Stimulated activated CD8-positive, alpha-beta memory T cell treated with anti-CD3 and anti-CD28 coated beads, Interleukin-15, amount 100 ng/mL, for 24 hours (primary cell): ENCODE measurements around the gene SLC8A1.

ENCODE experiments used
- DNase-seq: peaks from one replicate; pipeline ENCODE4 v3.0.0-alpha.2; 2020; ENCODE audit warnings: low read depth

Gene SLC8A1

DNA sequence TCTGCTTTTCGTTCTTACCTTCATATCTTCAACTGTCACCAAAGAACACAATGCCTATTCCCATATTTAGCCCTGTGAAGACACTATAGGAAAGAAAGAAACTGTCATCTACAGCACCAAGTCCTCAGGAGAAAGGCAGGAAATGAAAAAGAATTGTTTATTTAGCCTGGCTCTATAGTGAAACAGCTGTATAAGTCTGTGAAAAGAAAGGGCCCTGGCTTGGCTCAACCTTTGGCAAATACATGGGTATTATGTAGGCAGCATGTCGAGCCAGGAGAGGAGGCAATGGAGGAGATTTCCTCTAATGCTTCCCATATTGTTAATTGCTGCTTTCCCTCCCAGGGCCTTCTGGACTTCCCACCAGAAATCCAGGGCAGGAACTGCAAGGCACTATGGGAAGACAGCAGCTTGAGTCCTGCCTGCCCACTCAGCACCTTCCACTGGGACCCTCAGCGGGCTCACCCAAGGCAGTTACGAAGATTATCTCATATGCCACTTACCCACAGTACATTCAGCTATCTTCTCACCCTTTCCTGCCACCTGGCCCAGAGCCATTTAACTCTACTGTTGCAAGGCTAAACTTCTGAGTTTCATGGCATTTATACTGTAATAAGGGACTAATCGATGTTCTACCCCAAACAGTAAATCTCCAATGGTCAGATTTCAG is 30.1 kb downstream of the SLC8A1 start:
- no peak for DNase-seq

- no peak for DNase-seq
These were observed 31.4 kb downstream of the SLC8A1 start for GRCh38 chr2:40420478-40420877.

- DNase-seq, result no peak
These were observed 32.5 kb downstream of the SLC8A1 start for GRCh38 chr2:40419364-40419762.

DNA sequence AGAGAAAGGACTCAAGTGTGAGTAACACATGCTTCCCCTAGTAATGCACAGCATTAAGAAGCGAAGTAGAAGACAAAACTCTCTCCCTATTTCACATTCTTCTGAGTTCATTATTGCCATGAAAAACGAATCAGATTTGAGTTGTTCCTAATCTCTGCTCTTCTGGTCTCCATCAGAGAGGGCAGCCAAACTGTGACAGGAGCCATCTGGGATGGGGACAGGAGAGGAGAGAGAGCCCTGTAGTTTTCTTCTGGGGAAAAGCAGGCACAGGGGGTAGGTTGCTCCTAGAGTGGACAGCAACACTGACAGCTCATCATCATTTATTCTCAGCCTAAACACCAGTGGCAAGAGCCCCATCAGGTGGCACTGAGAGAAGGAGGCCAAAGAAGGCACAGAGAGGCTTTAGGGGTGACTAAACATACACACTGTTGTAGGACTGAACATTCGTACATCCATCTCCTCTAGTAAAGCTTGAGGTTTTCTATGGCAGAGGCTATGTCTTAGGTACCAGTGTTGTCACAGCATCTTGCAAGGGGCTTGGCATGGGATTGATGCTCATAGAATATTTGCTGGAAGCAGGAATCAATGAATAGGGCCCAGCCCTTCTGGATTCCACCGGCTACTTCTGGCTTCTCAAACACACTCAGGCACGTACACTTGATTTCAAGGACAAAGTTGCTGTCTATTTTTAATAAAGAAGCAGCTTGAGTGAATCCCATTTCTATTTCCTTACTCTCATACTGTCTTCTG is 33.1 kb downstream of the SLC8A1 start:
- DNase-seq, result no peak

DNA sequence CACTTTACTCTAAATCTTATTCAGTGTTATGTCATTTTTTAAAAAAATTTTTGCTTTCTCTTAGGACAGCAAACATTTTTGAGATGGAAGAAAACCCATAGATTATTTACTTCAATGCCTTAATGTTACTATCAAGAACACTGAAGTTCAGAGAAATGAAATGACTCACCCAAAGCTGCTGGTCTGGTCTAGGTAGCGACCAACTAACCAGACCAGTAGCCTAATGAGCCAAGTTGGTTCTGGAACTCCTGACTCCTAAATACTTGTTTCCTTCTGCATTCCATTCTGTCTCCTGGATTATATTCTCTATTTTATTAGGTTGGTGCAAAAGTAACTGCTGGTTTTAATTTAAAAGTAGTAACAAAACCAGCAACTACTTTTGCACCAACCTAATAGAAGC is 35.4 kb downstream of the SLC8A1 start:
- DNase-seq, result no peak

- no peak for DNase-seq
These were observed 36.5 kb downstream of the SLC8A1 start for GRCh38 chr2:40415391-40415790.

DNA sequence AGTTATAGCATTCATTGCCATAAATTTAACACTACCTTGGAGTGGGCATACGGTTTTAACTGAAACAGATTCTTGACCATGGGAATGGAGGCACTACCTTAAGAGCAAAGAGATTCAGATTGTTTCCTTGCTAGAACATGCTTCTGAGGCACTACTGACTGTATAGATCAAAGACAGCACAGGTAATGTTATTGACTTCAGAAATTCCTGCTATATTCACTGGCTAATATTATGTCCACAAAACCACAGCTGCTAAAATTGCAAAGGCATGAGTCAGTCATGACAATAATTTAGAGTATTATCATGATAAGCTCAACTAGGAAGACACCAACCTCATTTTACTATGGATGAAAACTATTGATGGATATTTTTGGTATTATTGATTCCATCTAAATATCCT is 39.4 kb downstream of the SLC8A1 start:
- DNase-seq, result no peak

DNA sequence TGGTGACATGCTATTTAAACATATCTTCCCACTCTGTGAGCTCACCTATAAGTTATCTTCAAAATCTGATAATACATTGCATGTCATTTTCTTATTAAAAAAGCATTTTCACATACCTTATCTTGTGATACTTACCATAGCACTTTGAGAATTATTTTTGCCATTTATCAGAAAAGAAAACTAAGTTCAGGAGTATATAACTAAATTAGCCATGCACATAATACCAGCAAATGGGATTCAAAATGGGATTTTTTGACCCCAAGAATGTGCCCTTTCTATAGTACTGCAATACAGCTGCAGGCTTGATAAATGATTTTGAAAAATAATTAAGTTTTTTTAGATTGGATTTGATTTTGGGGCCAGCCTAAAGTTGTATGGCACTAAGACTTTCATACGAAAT is 41.2 kb downstream of the SLC8A1 start:
- DNase-seq, result no peak

DNA sequence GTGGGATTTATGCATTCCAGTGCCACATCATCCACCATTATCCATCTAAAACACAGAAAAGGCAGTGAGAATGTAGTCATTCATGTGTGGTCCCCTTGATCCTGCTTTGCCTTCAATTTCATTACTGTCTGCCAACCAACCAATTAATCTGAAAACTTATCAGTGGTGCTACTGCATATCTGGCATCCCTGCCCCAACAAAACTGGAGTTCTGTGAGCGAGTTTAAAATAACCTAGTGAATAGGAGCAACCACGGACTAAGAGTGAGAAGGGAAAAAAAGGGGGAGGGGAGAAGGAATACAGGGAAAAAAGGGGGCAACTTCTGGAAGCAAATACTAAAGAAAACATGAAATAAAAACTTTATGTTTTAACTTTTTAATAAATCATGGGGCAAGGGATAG is 42.2 kb downstream of the SLC8A1 start:
- no peak for DNase-seq

- DNase-seq, result no peak
These were observed 45.2 kb downstream of the SLC8A1 start for GRCh38 chr2:40406485-40407289.

DNA sequence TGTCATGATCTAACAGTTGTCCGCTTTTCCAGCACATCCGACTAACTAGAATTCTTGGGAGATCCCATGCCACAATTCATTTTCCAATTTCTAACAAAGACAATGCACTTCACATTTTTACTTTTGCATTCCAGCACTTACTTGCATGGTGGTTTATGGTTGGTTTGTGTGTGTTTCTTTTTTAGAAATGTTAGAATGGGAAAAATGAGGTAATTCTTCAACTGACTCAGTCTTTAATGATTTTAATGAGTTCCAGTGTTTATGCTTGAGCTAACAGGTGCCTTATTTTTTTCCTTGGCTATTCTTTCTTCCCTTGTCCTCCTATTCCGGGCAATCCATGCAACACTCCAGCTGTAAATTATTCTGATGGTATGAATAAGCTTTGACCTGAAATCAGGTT is 46.4 kb downstream of the SLC8A1 start:
- DNase-seq, result no peak

DNA sequence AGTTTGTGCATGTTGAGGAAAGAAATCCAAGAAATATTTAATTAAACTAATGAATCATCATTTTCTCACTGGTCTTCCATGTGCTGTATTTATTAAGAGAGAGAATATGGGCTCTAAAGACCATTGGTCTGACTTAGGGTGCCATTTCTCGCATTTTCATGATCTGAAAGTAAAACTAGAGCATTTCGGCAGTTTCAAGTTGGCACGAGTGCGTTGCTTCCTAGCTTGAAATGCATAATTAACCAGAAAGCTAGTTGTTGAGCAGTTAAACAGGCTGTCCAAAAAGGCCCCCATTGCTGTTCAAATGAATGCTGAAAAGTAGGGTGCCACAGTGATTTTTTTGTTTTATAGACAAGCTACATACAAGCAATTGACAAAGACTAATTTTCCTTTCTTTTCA is 47.4 kb downstream of the SLC8A1 start:
- no peak for DNase-seq

GRCh38 chr2:40403233-40403836 is 48.6 kb downstream of the SLC8A1 start:
- no peak for DNase-seq

GRCh38 chr2:40401896-40402295 is 50.0 kb downstream of the SLC8A1 start:
- DNase-seq, result no peak

GRCh38 chr2:40400336-40400953 is 51.4 kb downstream of the SLC8A1 start:
- DNase-seq, result no peak

DNA sequence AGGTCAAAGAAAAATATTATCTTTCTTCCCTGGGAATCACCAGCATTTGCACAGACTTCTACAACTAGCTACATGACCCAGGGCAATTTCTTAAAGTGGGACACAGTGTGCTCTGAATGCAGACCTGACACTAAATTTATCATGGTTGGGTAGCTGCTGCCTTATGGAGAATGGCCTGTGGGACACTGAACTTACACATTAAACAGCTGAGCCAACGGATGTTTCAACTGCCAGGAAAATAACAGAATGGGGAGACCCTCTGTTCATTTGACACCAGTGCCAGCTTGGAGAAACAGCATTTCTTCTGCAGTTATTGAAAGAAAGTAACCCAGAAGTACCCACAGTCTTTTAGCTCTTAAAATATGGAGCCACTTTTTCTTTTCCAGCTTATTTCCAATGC is 54.1 kb downstream of the SLC8A1 start:
- DNase-seq, result no peak

DNA sequence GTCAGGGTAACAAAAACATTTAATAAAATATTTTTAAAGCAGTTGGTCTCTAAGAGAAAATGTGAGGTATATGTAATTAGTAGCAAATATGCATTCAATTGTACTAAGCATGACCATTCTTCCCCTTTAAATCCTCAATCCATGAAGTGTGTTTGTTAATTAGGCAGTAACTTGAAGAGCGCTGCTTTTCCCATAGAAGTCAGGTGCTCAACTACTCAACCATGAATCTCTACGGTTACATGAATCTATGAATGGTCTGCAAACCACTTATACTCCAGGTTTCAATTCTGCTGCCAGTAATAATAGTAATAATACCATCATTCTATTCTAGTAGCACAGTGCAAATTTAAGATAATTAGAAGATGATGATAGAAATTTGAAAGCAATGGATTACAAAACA is 55.8 kb downstream of the SLC8A1 start:
- no peak for DNase-seq

- no peak for DNase-seq
These were observed 56.5 kb downstream of the SLC8A1 start for GRCh38 chr2:40395169-40396073.

GRCh38 chr2:40394597-40394996 is 57.3 kb downstream of the SLC8A1 start:
- DNase-seq, result no peak

DNA sequence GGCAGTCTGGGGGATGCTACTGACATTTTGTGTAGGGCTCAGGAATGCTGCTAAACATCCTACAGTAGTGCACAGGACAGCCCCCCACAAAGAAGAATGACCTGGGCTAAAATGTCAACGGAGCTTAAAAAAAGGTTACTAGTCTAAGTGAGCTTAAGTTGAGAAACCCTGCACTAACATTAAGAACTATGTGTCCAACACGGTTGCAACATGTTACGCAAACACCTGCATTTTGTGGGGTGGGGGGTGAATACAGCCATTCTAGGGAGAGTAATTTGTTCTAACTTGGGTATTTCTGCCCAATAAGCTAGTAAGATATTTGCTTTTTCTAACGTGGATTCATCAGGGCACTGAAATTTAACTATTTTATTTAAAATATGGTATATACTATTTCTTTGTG is 57.9 kb downstream of the SLC8A1 start:
- no peak for DNase-seq

- no peak for DNase-seq
These were observed 63.7 kb downstream of the SLC8A1 start for GRCh38 chr2:40388161-40388560.
